Activated T-helper 1 cell treated with Interleukin-2 at 50 U/mL for 16 hours (primary cell): ENCODE measurements around the gene DNAJC15.
"Not testable (repeated sequence)": the region's sequence is repeated elsewhere in the genome, so short reads cannot be mapped to it uniquely, and the experiment has no call there.

Experiments
- DNase-seq: peaks from one replicate; pipeline ENCODE4 v3.0.0-alpha.2; 2020; ENCODE audit warnings: low read depth

DNAJC15 gene

GRCh38 chr13:43005460-43006236 lies 17.7 kb upstream of the DNAJC15 start:
- DNase-seq = no peak

GRCh38 chr13:43006893-43007631 lies 16.3 kb upstream of the DNAJC15 start:
- DNase-seq = no peak

- DNase-seq = no peak
Observed at GRCh38 chr13:43008596-43008995, 14.8 kb upstream of the DNAJC15 start.

GRCh38 chr13:43009506-43009905 lies 13.9 kb upstream of the DNAJC15 start:
- DNase-seq = no peak

GRCh38 chr13:43014162-43014561 lies 9.2 kb upstream of the DNAJC15 start:
- DNase-seq = no peak

GRCh38 chr13:43016226-43016625 lies 7.2 kb upstream of the DNAJC15 start:
- DNase-seq = no peak

- DNase-seq = no peak
Observed at GRCh38 chr13:43019811-43020210, 3.6 kb upstream of the DNAJC15 start.

GRCh38 chr13:43020794-43021193 lies 2.6 kb upstream of the DNAJC15 start:
- no peak for DNase-seq

GRCh38 chr13:43021926-43022670 lies 1.3 kb upstream of the DNAJC15 start:
- no peak for DNase-seq

- DNase-seq = no peak
Observed at GRCh38 chr13:43022934-43023288, 475 bp upstream of the DNAJC15 start.

GRCh38 chr13:43026262-43026661 lies 2.9 kb downstream of the DNAJC15 start:
- DNase-seq = no peak

- no peak for DNase-seq
Observed at GRCh38 chr13:43030548-43030947, 7.2 kb downstream of the DNAJC15 start.

GRCh38 chr13:43031881-43032280 lies 8.5 kb downstream of the DNAJC15 start:
- DNase-seq = no peak

GRCh38 chr13:43033038-43033437 lies 9.7 kb downstream of the DNAJC15 start:
- DNase-seq = no peak

- no peak for DNase-seq
Observed at GRCh38 chr13:43036351-43037250, 13.2 kb downstream of the DNAJC15 start.

- DNase-seq = no peak
Observed at GRCh38 chr13:43039966-43040365, 16.6 kb downstream of the DNAJC15 start.

GRCh38 chr13:43040581-43041368 lies 17.4 kb downstream of the DNAJC15 start:
- DNase-seq = not testable (repeated sequence)

- DNase-seq = no peak
Observed at GRCh38 chr13:43041369-43041921, 18.1 kb downstream of the DNAJC15 start.

- no peak for DNase-seq
Observed at GRCh38 chr13:43042410-43042921, 19.1 kb downstream of the DNAJC15 start.

GRCh38 chr13:43044720-43045301 lies 21.4 kb downstream of the DNAJC15 start:
- no peak for DNase-seq
